BLaER1 (cell line): ENCODE data around the gene ATP8A2.

Source experiments
- H3K27ac ChIP-seq: shearing (Covaris generic); formaldehyde crosslinking; 2 replicates; pipeline ENCODE4 v1.8.1; 2022
- H3K27me3 ChIP-seq: shearing (Covaris generic); formaldehyde crosslinking; 2 replicates; pipeline ENCODE4 v1.8.1; 2022
- H3K36me3 ChIP-seq: shearing (Covaris generic); formaldehyde crosslinking; 2 replicates; pipeline ENCODE4 v1.8.1; 2022
- H3K4me1 ChIP-seq: shearing (Covaris generic); formaldehyde crosslinking; 2 replicates; pipeline ENCODE4 v1.8.1; 2022
- H3K4me2 ChIP-seq: shearing (Covaris generic); formaldehyde crosslinking; 2 replicates; pipeline ENCODE4 v1.8.1; 2022
- H3K4me3 ChIP-seq: shearing (Covaris generic); formaldehyde crosslinking; 2 replicates; pipeline ENCODE4 v1.8.1; 2022
- H3K9ac ChIP-seq: shearing (Covaris generic); formaldehyde crosslinking; 2 replicates; pipeline ENCODE4 v1.8.1; 2022
- H3K9me3 ChIP-seq: shearing (Covaris generic); formaldehyde crosslinking; 2 replicates; pipeline ENCODE4 v1.8.1; 2022
- H4K20me1 ChIP-seq: shearing (Covaris generic); formaldehyde crosslinking; 2 replicates; pipeline ENCODE4 v1.8.1; 2022
- Cebpa-rat ChIP-seq: shearing (Covaris generic); IDR thresholded peaks from 2 replicates; pipeline ENCODE4 v1.8.1; 2022

Gene ATP8A2

GRCh38 chr13:25922376-25922775 lies 550.6 kb downstream of the ATP8A2 start:
- no peak overlapping the region for H3K9ac ChIP-seq
- TF ChIP-seq Cebpa-rat, result no peak
- no peak overlapping the region for H3K27ac ChIP-seq

GRCh38 chr13:25923217-25924085 lies 551.7 kb downstream of the ATP8A2 start:
- H3K9ac ChIP-seq, result no peak overlapping the region

More at GRCh38 chr13:25922376-25922775, 550.6 kb downstream of the ATP8A2 start:
- Histone ChIP-seq H4K20me1 (no peaks in the 10 kb centered on the region), H3K36me3 (no peaks in the 10 kb centered on the region), H3K27me3 (no peaks in the 10 kb centered on the region), H3K9me3 (peaks cover 13% of the 10 kb centered on the region; the same call in 1 of the 2 replicates), H3K4me3 (no peak overlapping the region), H3K4me2 (no peak overlapping the region), H3K4me1 (peaks cover 41% of the 10 kb centered on the region)

GRCh38 chr13:25927363-25927762 lies 555.6 kb downstream of the ATP8A2 start:
- Histone ChIP-seq H3K36me3 (no peaks in the 10 kb centered on the region), H3K27me3 (no peaks in the 10 kb centered on the region), H4K20me1 (no peaks in the 10 kb centered on the region), H3K9me3 (peaks cover 13% of the 10 kb centered on the region; the same call in 1 of the 2 replicates), H3K27ac (peak overlapping the region; percentile 24), H3K9ac (no peak overlapping the region), H3K4me2 (peak overlapping the region; percentile 73), H3K4me3 (no peak overlapping the region), H3K4me1 (peaks cover 65% of the 10 kb centered on the region)
- TF ChIP-seq Cebpa-rat, result no peak

More at GRCh38 chr13:25923217-25924085, 551.7 kb downstream of the ATP8A2 start:
- TF ChIP-seq Cebpa-rat, result no peak
- H4K20me1 ChIP-seq, result no peaks in the 10 kb centered on the region
- no peaks in the 10 kb centered on the region for H3K36me3 ChIP-seq
- no peaks in the 10 kb centered on the region for H3K27me3 ChIP-seq
- no peak overlapping the region for H3K27ac ChIP-seq
- H3K4me3 ChIP-seq, result no peak overlapping the region
- peaks cover 43% of the 10 kb centered on the region for H3K4me1 ChIP-seq
- peaks cover 13% of the 10 kb centered on the region; the same call in 1 of the 2 replicates for H3K9me3 ChIP-seq
- no peak overlapping the region for H3K4me2 ChIP-seq

GRCh38 chr13:25927932-25928331 lies 556.2 kb downstream of the ATP8A2 start:
- no peak overlapping the region for H3K27ac ChIP-seq

GRCh38 chr13:25928941-25929505 lies 557.2 kb downstream of the ATP8A2 start:
- Histone ChIP-seq H3K27ac (peak overlapping the region; percentile 28; the same call in 1 of the 2 replicates), H3K9ac (no peak overlapping the region; the same call in 1 of the 2 replicates), H3K4me3 (no peak overlapping the region), H3K9me3 (peaks cover 9% of the 10 kb centered on the region; the same call in 1 of the 2 replicates), H3K4me2 (peak overlapping the region; percentile 73), H3K36me3 (no peaks in the 10 kb centered on the region), H3K27me3 (no peaks in the 10 kb centered on the region), H4K20me1 (no peaks in the 10 kb centered on the region), H3K4me1 (peaks cover 78% of the 10 kb centered on the region)
- no peak for TF ChIP-seq Cebpa-rat

More at GRCh38 chr13:25927932-25928331, 556.2 kb downstream of the ATP8A2 start:
- Histone ChIP-seq H3K9ac (no peak overlapping the region), H3K36me3 (no peaks in the 10 kb centered on the region), H4K20me1 (no peaks in the 10 kb centered on the region), H3K4me2 (peak overlapping the region; percentile 73), H3K4me1 (peaks cover 67% of the 10 kb centered on the region), H3K4me3 (no peak overlapping the region), H3K27me3 (no peaks in the 10 kb centered on the region), H3K9me3 (peaks cover 13% of the 10 kb centered on the region; the same call in 1 of the 2 replicates)
- no peak for TF ChIP-seq Cebpa-rat

GRCh38 chr13:25929816-25930215 lies 558.0 kb downstream of the ATP8A2 start:
- Histone ChIP-seq H3K9me3 (peaks cover under 1% of the 10 kb centered on the region; the same call in 1 of the 2 replicates), H3K36me3 (no peaks in the 10 kb centered on the region), H3K27me3 (no peaks in the 10 kb centered on the region), H3K4me1 (peaks cover 81% of the 10 kb centered on the region), H3K9ac (no peak overlapping the region), H3K27ac (peak overlapping the region; percentile 37; the same call in 1 of the 2 replicates), H3K4me3 (no peak overlapping the region), H3K4me2 (peak overlapping the region; percentile 73), H4K20me1 (no peaks in the 10 kb centered on the region)
- TF ChIP-seq Cebpa-rat, result no peak

GRCh38 chr13:25930653-25931052 lies 558.9 kb downstream of the ATP8A2 start:
- TF ChIP-seq Cebpa-rat, result no peak
- Histone ChIP-seq H3K36me3 (no peaks in the 10 kb centered on the region), H3K4me3 (no peak overlapping the region), H3K27ac (peak overlapping the region; percentile 19; the same call in 1 of the 2 replicates), H3K27me3 (no peaks in the 10 kb centered on the region), H4K20me1 (no peaks in the 10 kb centered on the region), H3K9me3 (no peaks in the 10 kb centered on the region), H3K9ac (no peak overlapping the region), H3K4me2 (peak overlapping the region; percentile 73), H3K4me1 (peaks cover 89% of the 10 kb centered on the region)

- H3K4me1 ChIP-seq, result peaks cover 90% of the 10 kb centered on the region
- no peaks in the 10 kb centered on the region for H3K36me3 ChIP-seq
- H3K27me3 ChIP-seq, result no peaks in the 10 kb centered on the region
- H4K20me1 ChIP-seq, result no peaks in the 10 kb centered on the region
- H3K4me2 ChIP-seq, result peak overlapping the region; percentile 73
- H3K4me3 ChIP-seq, result no peak overlapping the region
- H3K9ac ChIP-seq, result no peak overlapping the region
- no peak overlapping the region for H3K27ac ChIP-seq
- TF ChIP-seq Cebpa-rat, result no peak
- H3K9me3 ChIP-seq, result no peaks in the 10 kb centered on the region
Measured at GRCh38 chr13:25932365-25932764, 560.6 kb downstream of the ATP8A2 start.

GRCh38 chr13:25933520-25933919 lies 561.7 kb downstream of the ATP8A2 start:
- no peaks in the 10 kb centered on the region for H3K27me3 ChIP-seq
- peak overlapping the region; percentile 73; the same call in 1 of the 2 replicates for H3K4me2 ChIP-seq
- no peaks in the 10 kb centered on the region for H4K20me1 ChIP-seq
- H3K4me1 ChIP-seq, result peaks cover 78% of the 10 kb centered on the region
- no peaks in the 10 kb centered on the region for H3K36me3 ChIP-seq
- no peak overlapping the region; the same call in 1 of the 2 replicates for H3K27ac ChIP-seq
- no peak for TF ChIP-seq Cebpa-rat
- no peak overlapping the region for H3K4me3 ChIP-seq
- no peaks in the 10 kb centered on the region for H3K9me3 ChIP-seq
- H3K9ac ChIP-seq, result no peak overlapping the region

- 0 out of 2 replicates have a peak overlapping the region, but pooled peaks have one; percentile 73 for H3K4me2 ChIP-seq
- TF ChIP-seq Cebpa-rat, result no peak
- H3K9me3 ChIP-seq, result no peaks in the 10 kb centered on the region
- no peaks in the 10 kb centered on the region for H3K36me3 ChIP-seq
- H4K20me1 ChIP-seq, result no peaks in the 10 kb centered on the region
- no peak overlapping the region for H3K27ac ChIP-seq
- H3K27me3 ChIP-seq, result no peaks in the 10 kb centered on the region
- no peak overlapping the region for H3K4me3 ChIP-seq
- no peak overlapping the region for H3K9ac ChIP-seq
- H3K4me1 ChIP-seq, result peaks cover 72% of the 10 kb centered on the region
Measured at GRCh38 chr13:25934127-25934526, 562.4 kb downstream of the ATP8A2 start.
